GM18498 (cell line): ENCODE data around the gene ATP13A2.
"Not testable (repeated sequence)": the region's sequence is repeated elsewhere in the genome, so short reads cannot be mapped to it uniquely, and the experiment has no call there.

Experiments
- ATAC-seq: cut with Tn5 transposase; IDR thresholded peaks from one replicate; pipeline ENCODE4 v1.9.1; 2021; ENCODE audit warnings: mild to moderate bottlenecking, moderate library complexity; ENCODE audit not compliant: unreplicated experiment

Gene ATP13A2

GRCh38 chr1:16979475-16980327 is 32.0 kb downstream of the ATP13A2 start:
- ATAC-seq: no peak

- no peak for ATAC-seq
Observed at GRCh38 chr1:16978567-16979474, 32.9 kb downstream of the ATP13A2 start.

- ATAC-seq: no peak
Observed at GRCh38 chr1:16978139-16978538, 33.6 kb downstream of the ATP13A2 start.

- no peak for ATAC-seq
Observed at GRCh38 chr1:16977377-16977776, 34.4 kb downstream of the ATP13A2 start.

- ATAC-seq: no peak
Observed at GRCh38 chr1:16976966-16977365, 34.8 kb downstream of the ATP13A2 start.

GRCh38 chr1:16975838-16976237 is 35.9 kb downstream of the ATP13A2 start:
- no peak for ATAC-seq

GRCh38 chr1:16975211-16975610 is 36.5 kb downstream of the ATP13A2 start:
- ATAC-seq: no peak

GRCh38 chr1:16973215-16973614 is 38.5 kb downstream of the ATP13A2 start:
- no peak for ATAC-seq

GRCh38 chr1:16972189-16972895 is 39.4 kb downstream of the ATP13A2 start:
- ATAC-seq: no peak

- ATAC-seq: no peak
Observed at GRCh38 chr1:16971341-16972188, 40.2 kb downstream of the ATP13A2 start.

GRCh38 chr1:16970132-16970910 is 41.4 kb downstream of the ATP13A2 start:
- no peak for ATAC-seq

- no peak for ATAC-seq
Observed at GRCh38 chr1:16969651-16970050, 42.1 kb downstream of the ATP13A2 start.

GRCh38 chr1:16969057-16969611 is 42.6 kb downstream of the ATP13A2 start:
- ATAC-seq: no peak

GRCh38 chr1:16968372-16968771 is 43.4 kb downstream of the ATP13A2 start:
- ATAC-seq: no peak

GRCh38 chr1:16967962-16968361 is 43.8 kb downstream of the ATP13A2 start:
- ATAC-seq: no peak

- no peak for ATAC-seq
Observed at GRCh38 chr1:16967095-16967575, 44.6 kb downstream of the ATP13A2 start.

GRCh38 chr1:16966282-16966681 is 45.4 kb downstream of the ATP13A2 start:
- no peak for ATAC-seq

GRCh38 chr1:16965486-16966067 is 46.2 kb downstream of the ATP13A2 start:
- ATAC-seq: no peak

GRCh38 chr1:16964169-16964568 is 47.6 kb downstream of the ATP13A2 start:
- ATAC-seq: not testable (repeated sequence)
